Measurements from ENCODE around the gene NDUFA3.

The NDUFA3 gene

GRCh38 chr19:54107876-54108490 lies 5.3 kb downstream of the NDUFA3 start:
- DNase-seq (ENCODE audit: low spot score): no peak

- no peak for DNase-seq (ENCODE audit: low spot score)
Measured at GRCh38 chr19:54108496-54108895, 5.8 kb downstream of the NDUFA3 start.

- DNase-seq (ENCODE audit: low spot score): no peak
Measured at GRCh38 chr19:54109651-54110050, 7.0 kb downstream of the NDUFA3 start.

- peak; percentile 37 for DNase-seq (ENCODE audit: low spot score)
Measured at GRCh38 chr19:54114340-54115108, 11.9 kb downstream of the NDUFA3 start.

- peak; percentile 98 for DNase-seq (ENCODE audit: low spot score)
Measured at GRCh38 chr19:54115109-54116063, 12.7 kb downstream of the NDUFA3 start, which contains the start of the genes PRPF31 and TFPT. Gene PRPF31 (plus strand): TSS chr19:54115754. CDS start chr19:54118279, 2,525 bp downstream. Gene TFPT (minus strand): TSS chr19:54115657. CDS start chr19:54115269, 388 bp downstream.

- DNase-seq (ENCODE audit: low spot score): no peak
Measured at GRCh38 chr19:54121259-54121658, 18.6 kb downstream of the NDUFA3 start.

- no peak for DNase-seq (ENCODE audit: low spot score)
Measured at GRCh38 chr19:54123682-54124081, 21.0 kb downstream of the NDUFA3 start.

GRCh38 chr19:54124393-54124792 lies 21.7 kb downstream of the NDUFA3 start:
- no peak for DNase-seq (ENCODE audit: low spot score)

- no peak for DNase-seq (ENCODE audit: low spot score)
Measured at GRCh38 chr19:54125713-54126112, 23.1 kb downstream of the NDUFA3 start.

- DNase-seq (ENCODE audit: low spot score): no peak
Measured at GRCh38 chr19:54127688-54128440, 25.2 kb downstream of the NDUFA3 start.

- DNase-seq (ENCODE audit: low spot score): no peak
Measured at GRCh38 chr19:54128441-54128725, 25.7 kb downstream of the NDUFA3 start.

- DNase-seq (ENCODE audit: low spot score): no peak
Measured at GRCh38 chr19:54128796-54129616, 26.4 kb downstream of the NDUFA3 start.

GRCh38 chr19:54129617-54129996 lies 27.0 kb downstream of the NDUFA3 start:
- no peak for DNase-seq (ENCODE audit: low spot score)

- peak; percentile 44 for DNase-seq (ENCODE audit: low spot score)
Measured at GRCh38 chr19:54133312-54133956, 30.8 kb downstream of the NDUFA3 start.

GRCh38 chr19:54133957-54134590 lies 31.4 kb downstream of the NDUFA3 start:
- DNase-seq (ENCODE audit: low spot score): no peak

- DNase-seq (ENCODE audit: low spot score): no peak
Measured at GRCh38 chr19:54136086-54136863, 33.6 kb downstream of the NDUFA3 start.

- peak; percentile 100 for DNase-seq (ENCODE audit: low spot score)
Measured at GRCh38 chr19:54136864-54137698, 34.4 kb downstream of the NDUFA3 start.

Data from pons (tissue), 1 donor.